ENCODE results near the gene HES3. TPM values are rescaled to one million over a fixed set of nuclear protein-coding genes. Genes with fewer than 3 reads are reported as not detected.

HES3 gene
- total RNA-seq, 1 experiment from 2014 or later, result not detected

DNA sequence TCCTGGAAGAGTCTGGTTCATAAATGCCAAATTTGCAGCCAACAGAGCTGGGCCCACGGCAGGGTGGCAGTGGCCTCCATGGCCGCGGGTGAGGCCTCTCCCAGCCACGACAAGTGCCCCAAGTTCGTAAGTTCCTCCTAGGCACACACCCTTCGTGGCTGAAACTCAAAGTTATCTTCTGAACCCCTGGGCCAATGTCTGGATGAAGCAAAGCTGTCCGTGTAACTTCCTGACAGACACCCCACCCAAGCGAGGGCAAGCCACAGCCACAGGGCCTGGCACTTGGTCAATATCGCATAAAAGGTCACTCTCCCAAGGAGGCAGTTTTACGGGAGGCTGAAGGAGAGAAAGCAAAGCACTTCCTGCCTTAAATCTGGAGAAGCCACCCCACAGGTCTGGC is 44.7 kb downstream of the HES3 start:
- Histone ChIP-seq H3K9me2 (ENCODE audit: insufficient read depth) (no peaks in the 10 kb centered on the region), H3K9ac (ENCODE audit: low read length) (no peak overlapping the region), H3K4me1 (ENCODE audit: control insufficient read depth in 1 of 2, insufficient read depth in 2 of 2, low read length in 2 of 2) (no peaks in the 10 kb centered on the region), H3K4me3 (replicated peaks in 1 of 2; ENCODE audit: low read depth in 1 of 2, low read length in 2 of 2) (no peak overlapping the region), H3K27me3 (ENCODE audit: insufficient read depth, low read length) (no peaks in the 10 kb centered on the region), H3K36me3 (ENCODE audit: control insufficient read depth in 1 of 2, insufficient read depth in 2 of 2, low read length in 2 of 2) (no peaks in the 10 kb centered on the region; a peak in 1 of 4 replicates), H3K4me2 (ENCODE audit: low read length) (no peak overlapping the region), H3K27ac (ENCODE audit: low read depth, low read length) (no peak overlapping the region), H4K20me1 (ENCODE audit: insufficient read depth) (no peaks in the 10 kb centered on the region), H3K79me2 (ENCODE audit: insufficient read depth, low read length) (no peaks in the 10 kb centered on the region), H3K9me3 (ENCODE audit: control insufficient read depth in 1 of 2, insufficient read depth in 1 of 2, low read depth in 1 of 2, low read length in 2 of 2) (no peaks in the 10 kb centered on the region), H2AFZ (ENCODE audit: low read depth, low read length, poor library complexity, severe bottlenecking) (no peak overlapping the region)
- DNase-seq (ENCODE audit: low read depth, low spot score), result no peak
- POLR2A ChIA-PET, result no interaction called here
- no peak for TF ChIP-seq JUND (IDR thresholded peaks at IDR 0.05)
- no peak for TF ChIP-seq SIN3A (IDR thresholded peaks at IDR 0.05; ENCODE audit: low read depth)
- TF ChIP-seq EZH2phosphoT487 (IDR thresholded peaks at IDR 0.05; ENCODE audit: borderline replicate concordance), result no peak
- TF ChIP-seq, protein P1, sequence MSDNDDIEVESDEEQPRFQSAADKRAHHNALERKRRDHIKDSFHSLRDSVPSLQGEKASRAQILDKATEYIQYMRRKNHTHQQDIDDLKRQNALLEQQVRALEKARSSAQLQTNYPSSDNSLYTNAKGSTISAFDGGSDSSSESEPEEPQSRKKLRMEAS (IDR thresholded peaks at IDR 0.05), result no peak
- TF ChIP-seq YY1 (IDR thresholded peaks at IDR 0.05; ENCODE audit: extremely low read depth, insufficient replicate concordance, low read depth, low read length), result no peak
- TF ChIP-seq RAD21 (IDR thresholded peaks at IDR 0.05; ENCODE audit: low read depth), result no peak
- no peak for TF ChIP-seq ZFX (IDR thresholded peaks at IDR 0.05)
- TF ChIP-seq POLR2A (IDR thresholded peaks at IDR 0.05; ENCODE audit: borderline replicate concordance, extremely low read depth, insufficient read depth, insufficient read length), result no peak
- no peak for TF ChIP-seq SRF (IDR thresholded peaks at IDR 0.05; ENCODE audit: low read depth)
- TF ChIP-seq ELF1 (IDR thresholded peaks at IDR 0.05; ENCODE audit: borderline replicate concordance, low read depth), result no peak
- TF ChIP-seq, protein P2, sequence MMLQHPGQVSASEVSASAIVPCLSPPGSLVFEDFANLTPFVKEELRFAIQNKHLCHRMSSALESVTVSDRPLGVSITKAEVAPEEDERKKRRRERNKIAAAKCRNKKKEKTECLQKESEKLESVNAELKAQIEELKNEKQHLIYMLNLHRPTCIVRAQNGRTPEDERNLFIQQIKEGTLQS (IDR thresholded peaks at IDR 0.05), result no peak
- no peak for TF ChIP-seq TCF7L2 (IDR thresholded peaks at IDR 0.05; ENCODE audit: borderline replicate concordance, extremely low read depth, insufficient read depth, insufficient read length)
- TF ChIP-seq, protein P3, sequence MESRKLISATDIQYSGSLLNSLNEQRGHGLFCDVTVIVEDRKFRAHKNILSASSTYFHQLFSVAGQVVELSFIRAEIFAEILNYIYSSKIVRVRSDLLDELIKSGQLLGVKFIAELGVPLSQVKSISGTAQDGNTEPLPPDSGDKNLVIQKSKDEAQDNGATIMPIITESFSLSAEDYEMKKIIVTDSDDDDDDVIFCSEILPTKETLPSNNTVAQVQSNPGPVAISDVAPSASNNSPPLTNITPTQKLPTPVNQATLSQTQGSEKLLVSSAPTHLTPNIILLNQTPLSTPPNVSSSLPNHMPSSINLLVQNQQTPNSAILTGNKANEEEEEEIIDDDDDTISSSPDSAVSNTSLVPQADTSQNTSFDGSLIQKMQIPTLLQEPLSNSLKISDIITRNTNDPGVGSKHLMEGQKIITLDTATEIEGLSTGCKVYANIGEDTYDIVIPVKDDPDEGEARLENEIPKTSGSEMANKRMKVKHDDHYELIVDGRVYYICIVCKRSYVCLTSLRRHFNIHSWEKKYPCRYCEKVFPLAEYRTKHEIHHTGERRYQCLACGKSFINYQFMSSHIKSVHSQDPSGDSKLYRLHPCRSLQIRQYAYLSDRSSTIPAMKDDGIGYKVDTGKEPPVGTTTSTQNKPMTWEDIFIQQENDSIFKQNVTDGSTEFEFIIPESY (IDR thresholded peaks at IDR 0.05; ENCODE audit: extremely low read depth, insufficient replicate concordance, low read length), result no peak
- TF ChIP-seq ZNF274 (IDR thresholded peaks at IDR 0.05; ENCODE audit: low read depth, low read length), result no peak
- TF ChIP-seq, protein P4, sequence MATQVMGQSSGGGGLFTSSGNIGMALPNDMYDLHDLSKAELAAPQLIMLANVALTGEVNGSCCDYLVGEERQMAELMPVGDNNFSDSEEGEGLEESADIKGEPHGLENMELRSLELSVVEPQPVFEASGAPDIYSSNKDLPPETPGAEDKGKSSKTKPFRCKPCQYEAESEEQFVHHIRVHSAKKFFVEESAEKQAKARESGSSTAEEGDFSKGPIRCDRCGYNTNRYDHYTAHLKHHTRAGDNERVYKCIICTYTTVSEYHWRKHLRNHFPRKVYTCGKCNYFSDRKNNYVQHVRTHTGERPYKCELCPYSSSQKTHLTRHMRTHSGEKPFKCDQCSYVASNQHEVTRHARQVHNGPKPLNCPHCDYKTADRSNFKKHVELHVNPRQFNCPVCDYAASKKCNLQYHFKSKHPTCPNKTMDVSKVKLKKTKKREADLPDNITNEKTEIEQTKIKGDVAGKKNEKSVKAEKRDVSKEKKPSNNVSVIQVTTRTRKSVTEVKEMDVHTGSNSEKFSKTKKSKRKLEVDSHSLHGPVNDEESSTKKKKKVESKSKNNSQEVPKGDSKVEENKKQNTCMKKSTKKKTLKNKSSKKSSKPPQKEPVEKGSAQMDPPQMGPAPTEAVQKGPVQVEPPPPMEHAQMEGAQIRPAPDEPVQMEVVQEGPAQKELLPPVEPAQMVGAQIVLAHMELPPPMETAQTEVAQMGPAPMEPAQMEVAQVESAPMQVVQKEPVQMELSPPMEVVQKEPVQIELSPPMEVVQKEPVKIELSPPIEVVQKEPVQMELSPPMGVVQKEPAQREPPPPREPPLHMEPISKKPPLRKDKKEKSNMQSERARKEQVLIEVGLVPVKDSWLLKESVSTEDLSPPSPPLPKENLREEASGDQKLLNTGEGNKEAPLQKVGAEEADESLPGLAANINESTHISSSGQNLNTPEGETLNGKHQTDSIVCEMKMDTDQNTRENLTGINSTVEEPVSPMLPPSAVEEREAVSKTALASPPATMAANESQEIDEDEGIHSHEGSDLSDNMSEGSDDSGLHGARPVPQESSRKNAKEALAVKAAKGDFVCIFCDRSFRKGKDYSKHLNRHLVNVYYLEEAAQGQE (IDR thresholded peaks at IDR 0.05; ENCODE audit: low read depth), result no peak
- TF ChIP-seq CBX3 (IDR thresholded peaks at IDR 0.05; ENCODE audit: low read depth), result no peak
- no peak for TF ChIP-seq FOSL1 (IDR thresholded peaks at IDR 0.05; ENCODE audit: low read depth)
- no peak for TF ChIP-seq EGR1 (IDR thresholded peaks at IDR 0.05; ENCODE audit: low read depth)
- TF ChIP-seq, protein P5, sequence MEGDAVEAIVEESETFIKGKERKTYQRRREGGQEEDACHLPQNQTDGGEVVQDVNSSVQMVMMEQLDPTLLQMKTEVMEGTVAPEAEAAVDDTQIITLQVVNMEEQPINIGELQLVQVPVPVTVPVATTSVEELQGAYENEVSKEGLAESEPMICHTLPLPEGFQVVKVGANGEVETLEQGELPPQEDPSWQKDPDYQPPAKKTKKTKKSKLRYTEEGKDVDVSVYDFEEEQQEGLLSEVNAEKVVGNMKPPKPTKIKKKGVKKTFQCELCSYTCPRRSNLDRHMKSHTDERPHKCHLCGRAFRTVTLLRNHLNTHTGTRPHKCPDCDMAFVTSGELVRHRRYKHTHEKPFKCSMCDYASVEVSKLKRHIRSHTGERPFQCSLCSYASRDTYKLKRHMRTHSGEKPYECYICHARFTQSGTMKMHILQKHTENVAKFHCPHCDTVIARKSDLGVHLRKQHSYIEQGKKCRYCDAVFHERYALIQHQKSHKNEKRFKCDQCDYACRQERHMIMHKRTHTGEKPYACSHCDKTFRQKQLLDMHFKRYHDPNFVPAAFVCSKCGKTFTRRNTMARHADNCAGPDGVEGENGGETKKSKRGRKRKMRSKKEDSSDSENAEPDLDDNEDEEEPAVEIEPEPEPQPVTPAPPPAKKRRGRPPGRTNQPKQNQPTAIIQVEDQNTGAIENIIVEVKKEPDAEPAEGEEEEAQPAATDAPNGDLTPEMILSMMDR (IDR thresholded peaks at IDR 0.05 in 2 of 3, conservative IDR thresholded peaks at IDR 0.05 in 1 of 3; ENCODE audit: borderline replicate concordance in 1 of 3, insufficient read depth in 1 of 3, low read depth in 2 of 3, low read length in 2 of 3), result no peak
- TF ChIP-seq SP1 (IDR thresholded peaks at IDR 0.05; ENCODE audit: low read depth), result no peak
- CTCF ChIA-PET, result no interaction called here
- no peak for ATAC-seq
- no TSS peak for BruUV-seq (replicated peaks)
- RAD21 ChIA-PET (ENCODE audit: low non-redundant PET in 1 of 2, low total read pairs in 2 of 2, uncharacterized antibody in 2 of 2, unreplicated experiment in 2 of 2), result no interaction called here
- intact Hi-C loops (cut with micrococcal nuclease), result no loop called here
